HepG2 (cell line): Measurements from ENCODE around the gene DHFR. TPM values are rescaled to one million over a fixed set of nuclear protein-coding genes. Genes with fewer than 3 reads are reported as not detected.

ENCODE experiments used
- ATAC-seq: fragments of 200-7000 bp; cut with Tn5 transposase; 3 replicates; pipeline ENCODE4 v1.9.1; 2020; ENCODE audit warnings: mild to moderate bottlenecking, moderate library complexity
- BruUV-seq: library from RNA; stranded (reverse); fragments of 400-500 nt; replicated peaks from 2 replicates; lab custom pipeline; 2021; lab: Mats Ljungman, UMichigan
- CTCF ChIA-PET: fragments of 300-600 bp; formaldehyde crosslinking; extraction: SDS; loops from one replicate; lab custom pipeline; 2021; ENCODE audit warnings: low total read pairs, inconsistent platforms, low intra/inter-chr PET ratio; lab: Yijun Ruan, JAX
- POLR2A ChIA-PET: fragments of 350-600 bp; sonication (Branson Sonifier 250); formaldehyde crosslinking; loops from one replicate; lab custom pipeline; 2020; ENCODE audit warnings: antibody characterized with exemption, inconsistent platforms; lab: Yijun Ruan, JAX
- DNase-seq: peaks from one replicate; pipeline ENCODE4 v3.0.0-alpha.2; 2015; ENCODE audit warnings: low spot score
- FAIRE-seq: peaks from 3 replicates; lab custom pipeline; 2011; peaks lifted over from hg19 to GRCh38; lab: Jason Lieb, UNC
- H2AFZ ChIP-seq: one replicate; pipeline ENCODE4 v1.6.1; 2011; ENCODE audit warnings: low read length, inconsistent platforms
- H3K27ac ChIP-seq: fragments of 300-600 bp; 3 replicates; pipeline ENCODE4 v1.8.0; 2011; ENCODE audit warnings: mixed run types, mild to moderate bottlenecking, mixed read lengths, low read length, inconsistent platforms; ENCODE audit not compliant: insufficient read depth; ENCODE audit errors: extremely low read length
- H3K27me3 ChIP-seq, 2 experiments: fragments of 200-600 bp in 1 of 2; 2 replicates in 1 of 2; 3 replicates in 1 of 2; pipeline versions ENCODE4 v1.6.0 to v1.8.0; 2011; ENCODE audit warnings: low read length in 2 of 2, mild to moderate bottlenecking in 2 of 2, moderate library complexity in 2 of 2, inconsistent platforms in 1 of 2; ENCODE audit not compliant: insufficient read depth in 2 of 2, control insufficient read depth in 1 of 2
- H3K36me3 ChIP-seq, 2 experiments: fragments of 200-600 bp in 1 of 2; replicated peaks in 1 of 2; 2 replicates in 1 of 2; 3 replicates in 1 of 2; pipeline versions ENCODE4 v1.5.1 to v1.8.0; 2011; ENCODE audit warnings: low read length in 2 of 2, inconsistent platforms in 1 of 2; ENCODE audit not compliant: insufficient read depth in 2 of 2, control insufficient read depth in 1 of 2
- H3K4me1 ChIP-seq: 2 replicates; pipeline ENCODE4 v1.5.1; 2012; ENCODE audit warnings: low read length, inconsistent platforms; ENCODE audit not compliant: insufficient read depth
- H3K4me2 ChIP-seq: 2 replicates; pipeline ENCODE4 v1.6.0; 2011; ENCODE audit warnings: low read depth, low read length, inconsistent platforms
- H3K4me3 ChIP-seq, 3 experiments: fragments of 200-600 bp in 1 of 3; sonication (generic), shearing (Covaris generic) in 1 of 3; replicated peaks in 1 of 3; 2 replicates each; pipeline ENCODE4 v1.5.1; 2011 to 2016; ENCODE audit warnings: low read length in 3 of 3, inconsistent platforms in 2 of 3, low read depth in 2 of 3, mild to moderate bottlenecking in 2 of 3, control low read depth in 1 of 3, mixed read lengths in 1 of 3; ENCODE audit not compliant: insufficient read depth in 1 of 3
- H3K79me2 ChIP-seq: one replicate; pipeline ENCODE4 v1.6.1; 2011; ENCODE audit warnings: low read length, inconsistent platforms; ENCODE audit not compliant: insufficient read depth
- H3K9ac ChIP-seq: 2 replicates; pipeline ENCODE4 v1.6.0; 2011; ENCODE audit warnings: mild to moderate bottlenecking, low read depth, low read length, inconsistent platforms; ENCODE audit not compliant: insufficient read depth
- H3K9me3 ChIP-seq: 2 replicates; pipeline ENCODE4 v1.5.1; 2012; ENCODE audit warnings: mild to moderate bottlenecking, low read length
- H4K20me1 ChIP-seq: 2 replicates; pipeline ENCODE4 v1.6.0; 2011; ENCODE audit warnings: inconsistent platforms, mild to moderate bottlenecking, low read length, moderate library complexity; ENCODE audit not compliant: insufficient read depth
- CEBPG ChIP-seq: IDR thresholded peaks from 2 replicates; pipeline ENCODE4 v1.6.1; 2016
- DR1 ChIP-seq: sonication (generic); formaldehyde crosslinking; IDR thresholded peaks from 2 replicates; pipeline ENCODE4 v1.8.0; 2021; ENCODE audit warnings: mild to moderate bottlenecking, missing genetic modification reagents, inconsistent platforms
- ELF3 ChIP-seq: IDR thresholded peaks from 2 replicates; pipeline ENCODE4 v1.6.1; 2016; ENCODE audit warnings: missing genetic modification reagents, missing compliant biosample characterization
- KLF16 ChIP-seq, 2 experiments: sonication (generic) in 1 of 2; formaldehyde crosslinking in 1 of 2; IDR thresholded peaks; 2 replicates each; pipeline versions ENCODE4 v1.6.1 to v1.8.0; 2016 to 2023; ENCODE audit warnings: missing genetic modification reagents in 2 of 2, missing compliant biosample characterization in 1 of 2
- MIER2 ChIP-seq: IDR thresholded peaks from 2 replicates; pipeline ENCODE4 v1.6.1; 2016; ENCODE audit warnings: missing biosample characterization, missing genetic modification reagents
- MIXL1 ChIP-seq: IDR thresholded peaks from 2 replicates; pipeline ENCODE4 v1.6.1; 2016
- RAD21 ChIP-seq: fragments of 450-650 bp; formaldehyde crosslinking; IDR thresholded peaks from 2 replicates; pipeline ENCODE4 v1.5.0; 2020; ENCODE audit warnings: mild to moderate bottlenecking
- RXRB ChIP-seq: IDR thresholded peaks from 2 replicates; pipeline ENCODE4 v1.6.1; 2016; ENCODE audit warnings: borderline replicate concordance, missing genetic modification reagents, missing compliant biosample characterization
- SAP130 ChIP-seq: IDR thresholded peaks from 2 replicates; pipeline ENCODE4 v1.6.1; 2016; ENCODE audit warnings: low read depth
- SMC3 ChIP-seq: IDR thresholded peaks from 2 replicates; pipeline ENCODE4 v1.6.1; 2011; ENCODE audit warnings: low read length, improper control_type of control experiment
- STAG1 ChIP-seq: sonication (generic); formaldehyde crosslinking; IDR thresholded peaks from 2 replicates; pipeline ENCODE4 v1.4.0; 2020; ENCODE audit warnings: missing genetic modification reagents
- WGBS: methylation state at CpG from one replicate; pipeline ENCODE4 v1.1.6; 2017; ENCODE audit warnings: low lambda C conversion rate; 5-methylcytosine and 5-hydroxymethylcytosine counted together
- in situ Hi-C: cut with HindIII; loops from 2 replicates; pipeline ENCODE4 v1.10.0; 2017; ENCODE audit warnings: low pct_unique_long_range_greater_than_20kb; ENCODE audit not compliant: extremely low pct_ligation_motif_present
- intact Hi-C: fragments of 100-400 bp; cut with micrococcal nuclease; formaldehyde crosslinking; loops from one replicate; pipeline ENCODE4 v1.10.0; 2022; ENCODE audit not compliant: unreplicated experiment
- polyA plus RNA-seq, 8 experiments: library from polyadenylated mRNA; depleted of rRNA in 3 of 8; stranded (reverse) in 7 of 8; unstranded in 1 of 8; fragments of >200 nt; fragmentation: Illumina TruSeq in 4 of 8; extraction: Trizol in 4 of 8; gene quantifications; 2 replicates each; pipeline versions ENCODE4 v1.2.1 to v1.2.3, GENCODE V29; 2011 to 2016; ENCODE audit warnings: low read depth in 4 of 8, missing spikeins in 1 of 8, mixed read lengths in 1 of 8; ENCODE audit not compliant: insufficient read depth in 1 of 8
- total RNA-seq, 5 experiments: library from RNA; depleted of rRNA; stranded (reverse); fragments of >200 nt; fragmentation: Illumina TruSeq; extraction: Trizol; gene quantifications; 2 replicates each; pipeline ENCODE4 v1.2.3, GENCODE V29; 2016; ENCODE audit warnings: low read depth in 1 of 5
- TF ChIP-seq, protein P1 (sequence below): sonication (generic); formaldehyde crosslinking; IDR thresholded peaks from 2 replicates; pipeline ENCODE4 v1.4.0; 2020; ENCODE audit warnings: mild to moderate bottlenecking, missing genetic modification reagents
- TF ChIP-seq, protein P2 (sequence below): sonication (generic); formaldehyde crosslinking; IDR thresholded peaks from 2 replicates; pipeline ENCODE4 v1.4.0; 2020; ENCODE audit warnings: missing genetic modification reagents, borderline replicate concordance
- TF ChIP-seq, protein P3 (sequence below): sonication (generic); formaldehyde crosslinking; IDR thresholded peaks from 2 replicates; pipeline ENCODE4 v1.5.1; 2020; ENCODE audit warnings: mild to moderate bottlenecking, missing genetic modification reagents, moderate library complexity
- TF ChIP-seq, protein P4 (sequence below): sonication (generic); formaldehyde crosslinking; IDR thresholded peaks from 2 replicates; pipeline ENCODE4 v1.5.0; 2020; ENCODE audit warnings: mild to moderate bottlenecking, missing genetic modification reagents, moderate library complexity

DHFR gene
- total and polyA plus RNA-seq, 2 of the 13 experiments (the other 11 are each of a cell fraction or from before 2014, with no cell fraction given): 22.8 to 59.0 TPM

DNA sequence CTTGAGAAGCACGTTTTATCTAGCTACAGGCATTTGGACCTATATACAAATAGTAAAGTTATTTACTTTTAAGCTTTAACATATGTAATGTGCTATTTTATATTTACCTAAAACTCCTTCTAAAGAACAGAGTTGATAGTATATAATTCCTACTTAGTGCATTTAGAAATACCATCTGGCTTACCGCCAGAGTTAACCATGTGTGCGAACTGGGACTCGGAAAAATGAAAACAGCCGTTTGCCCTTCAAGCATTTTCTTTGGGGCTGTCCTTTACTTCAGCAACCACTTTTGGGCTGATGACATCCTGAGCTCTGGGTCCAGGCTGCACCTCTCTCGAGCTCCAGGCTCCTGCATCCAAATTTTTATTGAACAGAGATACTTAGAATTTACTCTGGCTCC is 21.9 kb upstream of the DHFR start (continued):
- TF ChIP-seq, protein P1, sequence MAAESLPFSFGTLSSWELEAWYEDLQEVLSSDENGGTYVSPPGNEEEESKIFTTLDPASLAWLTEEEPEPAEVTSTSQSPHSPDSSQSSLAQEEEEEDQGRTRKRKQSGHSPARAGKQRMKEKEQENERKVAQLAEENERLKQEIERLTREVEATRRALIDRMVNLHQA (CRISPR knock-in tag): no peak
- TF ChIP-seq MIER2 (CRISPR knock-in tag): no peak

DNA sequence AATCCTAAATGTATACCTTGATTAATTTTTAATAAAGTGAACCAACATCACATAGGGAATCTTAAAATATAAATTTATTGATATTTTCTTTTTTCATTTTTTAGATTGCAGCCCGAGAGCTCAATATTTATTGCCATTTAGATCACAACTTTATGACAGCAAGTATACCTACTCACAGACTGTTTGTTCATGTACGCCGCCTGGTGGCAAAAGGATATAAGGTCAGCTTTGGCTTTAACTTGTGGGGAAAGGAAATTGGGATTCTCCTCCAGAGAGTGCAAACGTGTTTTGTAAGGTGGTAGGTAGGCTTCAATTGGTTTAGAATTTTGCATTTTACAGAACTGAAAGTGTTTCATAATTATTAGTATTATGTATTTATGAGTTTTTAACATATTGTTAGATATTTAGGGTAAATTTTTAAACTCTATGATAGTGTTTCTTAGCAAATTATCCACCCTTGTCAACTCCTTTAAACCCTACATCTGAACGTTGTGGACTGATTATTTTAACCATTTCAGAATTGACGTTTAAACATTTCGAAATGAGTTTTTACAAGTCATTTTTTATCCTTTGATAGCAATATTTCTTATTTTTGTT is 17.5 kb upstream of the DHFR start:
- Histone ChIP-seq H2AFZ (no peak overlapping the region), H3K36me3 (peaks cover 15 to 42% of the 10 kb centered on the region in 2 experiments), H3K4me3 (no peak overlapping the region), H4K20me1 (no peaks in the 10 kb centered on the region), H3K9ac (no peak overlapping the region), H3K27me3 (no peaks in the 10 kb centered on the region), H3K4me1 (peaks cover 17% of the 10 kb centered on the region), H3K79me2 (no peaks in the 10 kb centered on the region), H3K27ac (no peak overlapping the region), H3K4me2 (no peak overlapping the region), H3K9me3 (no peaks in the 10 kb centered on the region)
- peak; percentile 76 for DNase-seq
- peak; percentile 40 for FAIRE-seq
- intact Hi-C loops: loop anchor here (1.0 to 2.0 kb wide), 3 partner anchors 16 to 191 kb away; partner anchors contain the start of gene FAM151B
- no TSS peak for BruUV-seq
- WGBS: 9% methylated on average over 7 of the region's 7 CpGs
- CTCF ChIA-PET: interaction anchor here (1.2 to 2.5 kb wide), 4 partner anchors 184 to 327 kb away, joined by 3 to 15 read pairs (median 5); partner anchors contain the start of gene FAM151B
- POLR2A ChIA-PET: no interaction called here
- ATAC-seq: peak; percentile 80
- TF ChIP-seq STAG1 (CRISPR knock-in tag) (peak; percentile 91), CEBPG (0 out of 2 replicates have a peak, but pooled peaks have one; percentile 17), KLF16 (CRISPR knock-in tag; IDR thresholded peaks at IDR 0.05) (0 out of 4 replicates have a peak, but pooled peaks of 1 of the 2 experiments have one; percentile 49), MIXL1 (0 out of 2 replicates have a peak, but pooled peaks have one; percentile 41), RAD21 (CRISPR knock-in tag) (peak; percentile 47; the same call in 1 of the 2 replicates), SMC3 (peak; percentile 86), DR1 (CRISPR knock-in tag) (no peak), SAP130 (CRISPR knock-in tag) (0 out of 2 replicates have a peak, but pooled peaks have one; percentile 25), RXRB (CRISPR knock-in tag) (peak; percentile 30; the same call in 1 of the 2 replicates), ELF3 (CRISPR knock-in tag) (peak; percentile 38; the same call in 1 of the 2 replicates)
- TF ChIP-seq, protein P2, sequence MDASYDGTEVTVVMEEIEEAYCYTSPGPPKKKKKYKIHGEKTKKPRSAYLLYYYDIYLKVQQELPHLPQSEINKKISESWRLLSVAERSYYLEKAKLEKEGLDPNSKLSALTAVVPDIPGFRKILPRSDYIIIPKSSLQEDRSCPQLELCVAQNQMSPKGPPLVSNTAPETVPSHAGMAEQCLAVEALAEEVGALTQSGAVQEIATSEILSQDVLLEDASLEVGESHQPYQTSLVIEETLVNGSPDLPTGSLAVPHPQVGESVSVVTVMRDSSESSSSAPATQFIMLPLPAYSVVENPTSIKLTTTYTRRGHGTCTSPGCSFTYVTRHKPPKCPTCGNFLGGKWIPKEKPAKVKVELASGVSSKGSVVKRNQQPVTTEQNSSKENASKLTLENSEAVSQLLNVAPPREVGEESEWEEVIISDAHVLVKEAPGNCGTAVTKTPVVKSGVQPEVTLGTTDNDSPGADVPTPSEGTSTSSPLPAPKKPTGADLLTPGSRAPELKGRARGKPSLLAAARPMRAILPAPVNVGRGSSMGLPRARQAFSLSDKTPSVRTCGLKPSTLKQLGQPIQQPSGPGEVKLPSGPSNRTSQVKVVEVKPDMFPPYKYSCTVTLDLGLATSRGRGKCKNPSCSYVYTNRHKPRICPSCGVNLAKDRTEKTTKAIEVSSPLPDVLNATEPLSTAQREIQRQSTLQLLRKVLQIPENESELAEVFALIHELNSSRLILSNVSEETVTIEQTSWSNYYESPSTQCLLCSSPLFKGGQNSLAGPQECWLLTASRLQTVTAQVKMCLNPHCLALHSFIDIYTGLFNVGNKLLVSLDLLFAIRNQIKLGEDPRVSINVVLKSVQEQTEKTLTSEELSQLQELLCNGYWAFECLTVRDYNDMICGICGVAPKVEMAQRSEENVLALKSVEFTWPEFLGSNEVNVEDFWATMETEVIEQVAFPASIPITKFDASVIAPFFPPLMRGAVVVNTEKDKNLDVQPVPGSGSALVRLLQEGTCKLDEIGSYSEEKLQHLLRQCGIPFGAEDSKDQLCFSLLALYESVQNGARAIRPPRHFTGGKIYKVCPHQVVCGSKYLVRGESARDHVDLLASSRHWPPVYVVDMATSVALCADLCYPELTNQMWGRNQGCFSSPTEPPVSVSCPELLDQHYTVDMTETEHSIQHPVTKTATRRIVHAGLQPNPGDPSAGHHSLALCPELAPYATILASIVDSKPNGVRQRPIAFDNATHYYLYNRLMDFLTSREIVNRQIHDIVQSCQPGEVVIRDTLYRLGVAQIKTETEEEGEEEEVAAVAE (CRISPR knock-in tag): no peak
- TF ChIP-seq, protein P3, sequence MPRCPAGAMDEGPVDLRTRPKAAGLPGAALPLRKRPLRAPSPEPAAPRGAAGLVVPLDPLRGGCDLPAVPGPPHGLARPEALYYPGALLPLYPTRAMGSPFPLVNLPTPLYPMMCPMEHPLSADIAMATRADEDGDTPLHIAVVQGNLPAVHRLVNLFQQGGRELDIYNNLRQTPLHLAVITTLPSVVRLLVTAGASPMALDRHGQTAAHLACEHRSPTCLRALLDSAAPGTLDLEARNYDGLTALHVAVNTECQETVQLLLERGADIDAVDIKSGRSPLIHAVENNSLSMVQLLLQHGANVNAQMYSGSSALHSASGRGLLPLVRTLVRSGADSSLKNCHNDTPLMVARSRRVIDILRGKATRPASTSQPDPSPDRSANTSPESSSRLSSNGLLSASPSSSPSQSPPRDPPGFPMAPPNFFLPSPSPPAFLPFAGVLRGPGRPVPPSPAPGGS (CRISPR knock-in tag): no peak
- TF ChIP-seq, protein P4, sequence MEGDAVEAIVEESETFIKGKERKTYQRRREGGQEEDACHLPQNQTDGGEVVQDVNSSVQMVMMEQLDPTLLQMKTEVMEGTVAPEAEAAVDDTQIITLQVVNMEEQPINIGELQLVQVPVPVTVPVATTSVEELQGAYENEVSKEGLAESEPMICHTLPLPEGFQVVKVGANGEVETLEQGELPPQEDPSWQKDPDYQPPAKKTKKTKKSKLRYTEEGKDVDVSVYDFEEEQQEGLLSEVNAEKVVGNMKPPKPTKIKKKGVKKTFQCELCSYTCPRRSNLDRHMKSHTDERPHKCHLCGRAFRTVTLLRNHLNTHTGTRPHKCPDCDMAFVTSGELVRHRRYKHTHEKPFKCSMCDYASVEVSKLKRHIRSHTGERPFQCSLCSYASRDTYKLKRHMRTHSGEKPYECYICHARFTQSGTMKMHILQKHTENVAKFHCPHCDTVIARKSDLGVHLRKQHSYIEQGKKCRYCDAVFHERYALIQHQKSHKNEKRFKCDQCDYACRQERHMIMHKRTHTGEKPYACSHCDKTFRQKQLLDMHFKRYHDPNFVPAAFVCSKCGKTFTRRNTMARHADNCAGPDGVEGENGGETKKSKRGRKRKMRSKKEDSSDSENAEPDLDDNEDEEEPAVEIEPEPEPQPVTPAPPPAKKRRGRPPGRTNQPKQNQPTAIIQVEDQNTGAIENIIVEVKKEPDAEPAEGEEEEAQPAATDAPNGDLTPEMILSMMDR (CRISPR knock-in tag): peak; percentile 82
- in situ Hi-C loops: loop anchor here (5.0 kb wide), 1 partner anchor 185 kb away; the partner anchor contains the start of gene FAM151B
